ENCODE results near the gene RRP9.
"Not testable (repeated sequence)": the region's sequence is repeated elsewhere in the genome, so short reads cannot be mapped to it uniquely, and the experiment has no call there.

RRP9 gene

DNA sequence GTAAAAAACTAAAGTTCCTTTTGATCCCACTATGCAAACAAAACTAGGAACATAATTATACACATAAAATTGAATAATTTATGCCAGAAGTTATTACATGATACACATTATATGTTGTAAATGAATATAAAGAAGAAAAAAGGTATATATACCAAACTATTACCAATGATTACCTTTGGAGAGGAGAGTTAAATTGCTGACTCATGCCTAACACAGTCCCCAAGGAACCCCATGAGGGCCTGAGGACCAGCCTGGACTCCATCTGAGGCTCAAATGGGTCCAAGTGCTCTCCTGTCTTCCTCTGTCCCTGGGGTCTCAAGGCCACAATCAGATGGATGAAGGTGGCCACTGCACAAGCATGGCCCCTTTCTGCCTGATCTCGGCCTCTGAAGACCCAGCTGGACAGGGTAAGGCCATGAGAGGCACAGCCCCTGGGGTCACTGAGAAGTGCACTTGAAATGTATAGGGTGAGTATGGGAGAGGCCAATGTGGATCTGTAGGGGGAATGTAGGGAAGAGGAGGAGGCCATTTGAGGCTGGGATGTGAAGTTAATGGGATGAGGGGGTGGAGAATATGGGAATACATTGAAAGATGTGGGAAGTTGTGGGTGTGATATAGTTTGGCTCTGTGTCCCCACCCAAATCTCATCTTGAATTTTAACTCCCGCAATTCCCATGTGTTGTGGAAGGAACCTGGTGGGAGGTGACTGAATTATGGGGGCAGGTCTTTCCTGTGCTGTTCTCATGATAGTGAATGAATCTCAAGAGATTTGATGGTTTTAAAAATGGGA is 37.5 kb downstream of the RRP9 start:
- DNase-seq (ENCODE audit: low read depth), result no peak

DNA sequence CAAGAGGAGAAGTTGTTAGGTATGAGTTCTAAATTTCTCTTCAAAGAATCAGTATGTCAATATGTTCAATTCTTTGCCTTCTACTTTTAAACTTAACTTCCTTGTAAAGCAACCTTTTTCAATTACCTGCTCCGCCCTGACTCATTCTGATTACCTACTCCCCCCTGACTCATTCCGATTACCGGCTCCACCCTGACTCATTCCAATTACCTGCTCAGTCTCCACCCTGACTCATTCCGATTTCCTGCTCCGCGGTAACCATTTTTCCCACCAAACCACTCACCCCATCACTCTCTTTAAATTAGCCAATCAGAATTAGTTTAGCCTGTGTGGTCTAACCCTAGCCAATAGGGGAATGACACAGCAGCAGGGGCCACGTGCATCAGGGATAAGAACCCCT is 39.3 kb downstream of the RRP9 start:
- not testable (repeated sequence) for DNase-seq (ENCODE audit: low read depth)

DNA sequence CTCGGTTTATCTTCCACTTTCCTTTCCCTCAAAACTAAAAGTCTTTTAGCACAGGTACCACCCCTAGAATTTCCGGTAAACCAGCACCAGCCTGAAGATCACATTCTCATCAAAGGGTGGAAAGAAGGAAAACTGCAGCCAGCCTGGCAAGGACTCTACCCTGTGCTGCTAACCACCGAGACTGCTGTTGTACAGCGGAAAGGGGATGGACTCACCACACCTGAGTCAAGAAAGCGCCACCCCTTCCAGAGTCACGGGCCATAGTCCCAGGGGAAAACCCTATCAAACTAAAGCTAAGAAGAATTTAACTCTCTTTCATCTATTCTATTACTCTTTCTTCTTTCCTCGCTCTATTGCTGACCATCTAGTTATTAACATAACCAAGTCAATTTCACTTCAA is 41.7 kb downstream of the RRP9 start:
- not testable (repeated sequence) for DNase-seq (ENCODE audit: low read depth)

GRCh38 chr3:51897391-51897790 is 44.3 kb downstream of the RRP9 start:
- no peak for DNase-seq (ENCODE audit: low read depth)

- DNase-seq (ENCODE audit: low read depth), result no peak
Measured at GRCh38 chr3:51896607-51897305, 44.9 kb downstream of the RRP9 start.

DNA sequence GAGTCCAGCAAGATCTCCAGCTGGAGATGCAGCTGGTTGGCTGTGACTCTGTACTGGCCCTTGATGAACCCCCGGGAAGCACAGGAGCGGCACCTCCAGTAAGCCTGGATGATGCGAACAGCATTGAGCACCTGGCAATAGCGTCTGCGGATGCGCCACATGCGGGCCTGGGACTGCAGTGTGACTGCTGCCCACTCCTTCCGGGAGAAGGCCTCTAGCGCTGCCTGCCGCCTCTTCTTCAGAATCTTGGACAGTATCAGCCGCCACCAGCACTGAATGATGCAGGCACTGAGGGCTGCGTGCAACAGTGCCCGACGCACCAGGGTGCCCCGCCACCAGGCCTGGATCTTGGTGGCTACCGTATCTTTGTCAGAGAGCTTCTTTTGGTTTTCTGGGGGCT is 46.8 kb downstream of the RRP9 start:
- no peak for DNase-seq (ENCODE audit: low read depth)

GRCh38 chr3:51894391-51894790 is 47.3 kb downstream of the RRP9 start:
- DNase-seq (ENCODE audit: low read depth), result no peak

DNA sequence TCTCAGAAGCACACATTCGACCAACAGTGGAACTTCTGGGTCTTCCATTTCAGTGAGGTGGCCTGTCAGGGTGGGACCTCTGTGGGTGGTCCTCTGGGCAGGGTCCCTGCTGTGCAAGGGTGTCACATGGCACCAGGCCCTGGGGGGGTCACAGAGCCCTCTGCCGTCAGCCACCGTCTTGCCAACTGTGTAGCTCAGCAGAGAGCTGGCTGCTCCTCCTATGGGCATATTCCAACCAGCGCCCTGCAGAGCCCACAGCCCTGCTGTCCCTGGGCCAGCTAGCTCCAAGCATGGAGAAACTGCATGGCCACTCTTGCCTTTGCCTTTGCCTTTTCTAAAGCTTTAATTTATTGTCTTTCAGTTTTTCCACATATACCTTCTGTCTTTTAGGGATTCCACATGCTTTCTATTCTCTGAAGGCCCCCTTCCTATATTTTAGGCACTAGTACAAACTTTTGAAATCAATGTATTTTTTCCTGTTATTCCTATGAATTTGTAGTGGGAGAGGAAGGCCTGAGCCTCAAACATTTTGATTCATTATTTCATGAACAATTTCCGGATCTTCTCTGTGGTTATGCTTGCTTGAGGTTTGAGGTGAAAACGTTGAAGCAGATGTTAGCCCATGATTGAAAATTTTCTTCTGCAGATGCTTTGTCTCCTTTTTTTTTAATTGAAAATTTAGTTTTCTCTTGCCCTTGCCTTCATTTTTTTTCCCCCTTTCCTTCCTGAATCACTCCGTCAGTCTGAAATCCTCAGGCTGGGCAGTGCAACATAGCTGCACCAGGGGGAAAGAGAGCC is 50.3 kb downstream of the RRP9 start:
- DNase-seq (ENCODE audit: low read depth), result no peak

DNA sequence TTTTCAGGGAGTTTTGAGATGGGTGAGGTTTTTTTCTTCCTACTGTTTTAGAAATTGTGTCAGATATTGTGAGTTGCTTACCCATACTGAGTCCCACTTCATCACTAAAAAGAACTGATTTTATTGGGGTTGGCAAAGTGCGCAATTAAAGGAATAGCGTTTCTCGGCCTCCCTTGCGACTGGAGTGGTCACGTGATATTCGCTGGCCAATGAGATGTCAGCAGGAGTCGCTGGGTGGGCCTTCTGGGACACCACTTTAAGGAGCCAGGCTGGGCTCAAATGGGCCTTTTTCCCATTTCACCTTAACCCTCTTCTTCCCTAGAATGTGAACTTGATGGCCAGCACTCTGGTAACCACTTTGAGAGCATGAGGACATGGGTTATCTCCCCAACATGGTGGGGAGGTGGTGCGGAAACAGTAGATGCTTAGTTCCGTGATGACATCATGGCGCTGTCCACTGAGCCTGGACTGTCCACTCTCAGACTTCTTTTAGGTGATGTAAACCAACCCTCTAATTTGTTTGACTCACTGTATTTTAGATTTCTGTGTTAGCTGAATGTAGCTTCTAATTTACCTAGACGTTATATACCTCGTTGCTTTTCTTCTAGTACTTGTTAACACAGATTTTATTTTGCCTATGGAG is 53.1 kb downstream of the RRP9 start:
- DNase-seq (ENCODE audit: low read depth), result no peak

GRCh38 chr3:51887620-51888019 is 54.1 kb downstream of the RRP9 start:
- no peak for DNase-seq (ENCODE audit: low read depth)

DNA sequence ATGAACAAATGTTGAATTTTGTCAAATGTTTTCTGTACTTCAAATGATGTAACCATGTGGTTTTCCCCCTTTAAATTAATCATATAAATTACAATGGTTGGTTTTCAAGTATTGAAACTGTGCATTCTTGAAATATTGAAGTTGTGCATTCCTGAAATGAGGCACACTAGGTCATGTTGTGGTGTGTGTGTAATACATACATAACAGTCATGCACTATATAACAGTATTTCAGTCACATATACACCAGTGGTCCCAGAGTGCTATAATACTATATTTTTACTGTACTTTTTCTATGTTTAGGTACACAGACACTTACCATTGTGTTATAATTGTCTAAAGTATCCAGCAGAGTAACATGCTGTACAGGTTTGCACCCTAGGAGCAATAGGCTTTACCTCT is 55.3 kb downstream of the RRP9 start:
- DNase-seq (ENCODE audit: low read depth), result no peak

Data from EH (cell line).